HepG2 (cell line): ENCODE results near the gene KEL. TPM values are rescaled to one million over a fixed set of nuclear protein-coding genes. Genes with fewer than 3 reads are reported as not detected.

Experiments
- ATAC-seq: fragments of 200-7000 bp; cut with Tn5 transposase; 3 replicates; pipeline ENCODE4 v1.9.1; 2020; ENCODE audit warnings: mild to moderate bottlenecking, moderate library complexity
- BruUV-seq: library from RNA; stranded (reverse); fragments of 400-500 nt; replicated peaks from 2 replicates; lab custom pipeline; 2021; lab: Mats Ljungman, UMichigan
- CTCF ChIA-PET: fragments of 300-600 bp; formaldehyde crosslinking; extraction: SDS; loops from one replicate; lab custom pipeline; 2021; ENCODE audit warnings: low total read pairs, inconsistent platforms, low intra/inter-chr PET ratio; lab: Yijun Ruan, JAX
- POLR2A ChIA-PET: fragments of 350-600 bp; sonication (Branson Sonifier 250); formaldehyde crosslinking; loops from one replicate; lab custom pipeline; 2020; ENCODE audit warnings: antibody characterized with exemption, inconsistent platforms; lab: Yijun Ruan, JAX
- DNase-seq: peaks from one replicate; pipeline ENCODE4 v3.0.0-alpha.2; 2015; ENCODE audit warnings: low spot score
- FAIRE-seq: peaks from 3 replicates; lab custom pipeline; 2011; peaks lifted over from hg19 to GRCh38; lab: Jason Lieb, UNC
- H2AFZ ChIP-seq: one replicate; pipeline ENCODE4 v1.6.1; 2011; ENCODE audit warnings: low read length, inconsistent platforms
- H3K27ac ChIP-seq: fragments of 300-600 bp; 3 replicates; pipeline ENCODE4 v1.8.0; 2011; ENCODE audit warnings: mixed run types, mild to moderate bottlenecking, mixed read lengths, low read length, inconsistent platforms; ENCODE audit not compliant: insufficient read depth; ENCODE audit errors: extremely low read length
- H3K27me3 ChIP-seq, 2 experiments: fragments of 200-600 bp in 1 of 2; 2 replicates in 1 of 2; 3 replicates in 1 of 2; pipeline versions ENCODE4 v1.6.0 to v1.8.0; 2011; ENCODE audit warnings: low read length in 2 of 2, mild to moderate bottlenecking in 2 of 2, moderate library complexity in 2 of 2, inconsistent platforms in 1 of 2; ENCODE audit not compliant: insufficient read depth in 2 of 2, control insufficient read depth in 1 of 2
- H3K36me3 ChIP-seq, 2 experiments: fragments of 200-600 bp in 1 of 2; replicated peaks in 1 of 2; 2 replicates in 1 of 2; 3 replicates in 1 of 2; pipeline versions ENCODE4 v1.5.1 to v1.8.0; 2011; ENCODE audit warnings: low read length in 2 of 2, inconsistent platforms in 1 of 2; ENCODE audit not compliant: insufficient read depth in 2 of 2, control insufficient read depth in 1 of 2
- H3K4me1 ChIP-seq: 2 replicates; pipeline ENCODE4 v1.5.1; 2012; ENCODE audit warnings: low read length, inconsistent platforms; ENCODE audit not compliant: insufficient read depth
- H3K4me2 ChIP-seq: 2 replicates; pipeline ENCODE4 v1.6.0; 2011; ENCODE audit warnings: low read depth, low read length, inconsistent platforms
- H3K4me3 ChIP-seq, 3 experiments: fragments of 200-600 bp in 1 of 3; sonication (generic), shearing (Covaris generic) in 1 of 3; replicated peaks in 1 of 3; 2 replicates each; pipeline ENCODE4 v1.5.1; 2011 to 2016; ENCODE audit warnings: low read length in 3 of 3, inconsistent platforms in 2 of 3, low read depth in 2 of 3, mild to moderate bottlenecking in 2 of 3, control low read depth in 1 of 3, mixed read lengths in 1 of 3; ENCODE audit not compliant: insufficient read depth in 1 of 3
- H3K79me2 ChIP-seq: one replicate; pipeline ENCODE4 v1.6.1; 2011; ENCODE audit warnings: low read length, inconsistent platforms; ENCODE audit not compliant: insufficient read depth
- H3K9ac ChIP-seq: 2 replicates; pipeline ENCODE4 v1.6.0; 2011; ENCODE audit warnings: mild to moderate bottlenecking, low read depth, low read length, inconsistent platforms; ENCODE audit not compliant: insufficient read depth
- H3K9me3 ChIP-seq: 2 replicates; pipeline ENCODE4 v1.5.1; 2012; ENCODE audit warnings: mild to moderate bottlenecking, low read length
- H4K20me1 ChIP-seq: 2 replicates; pipeline ENCODE4 v1.6.0; 2011; ENCODE audit warnings: inconsistent platforms, mild to moderate bottlenecking, low read length, moderate library complexity; ENCODE audit not compliant: insufficient read depth
- FOXK2 ChIP-seq: fragments of 450-650 bp; IDR thresholded peaks from 2 replicates; pipeline ENCODE4 v1.6.1; 2016
- NFE2 ChIP-seq: sonication (generic); formaldehyde crosslinking; IDR thresholded peaks from 2 replicates; pipeline ENCODE4 v1.4.0; 2020; ENCODE audit warnings: missing genetic modification reagents
- NFIB ChIP-seq: sonication (generic); formaldehyde crosslinking; IDR thresholded peaks from 2 replicates; pipeline ENCODE4 v1.9.0; 2021; ENCODE audit warnings: missing genetic modification reagents, mild to moderate bottlenecking, borderline replicate concordance
- SNAPC2 ChIP-seq: sonication (generic); formaldehyde crosslinking; IDR thresholded peaks from 2 replicates; pipeline ENCODE4 v1.8.1; 2022; ENCODE audit warnings: mild to moderate bottlenecking, missing genetic modification reagents
- SOX6 ChIP-seq, 2 experiments: fragments of 450-650 bp in 1 of 2; sonication (generic) in 1 of 2; formaldehyde crosslinking in 1 of 2; IDR thresholded peaks; 2 replicates each; pipeline versions ENCODE4 v1.4.0 to v1.6.1; 2017 to 2020; ENCODE audit warnings: antibody characterized with exemption in 1 of 2, mild to moderate bottlenecking in 1 of 2, missing genetic modification reagents in 1 of 2
- ZNF672 ChIP-seq: sonication (generic); formaldehyde crosslinking; IDR thresholded peaks from 2 replicates; pipeline ENCODE4 v1.8.1; 2022; ENCODE audit warnings: missing genetic modification reagents
- ZNF709 ChIP-seq: sonication (generic); formaldehyde crosslinking; IDR thresholded peaks from 2 replicates; pipeline ENCODE4 v1.5.0; 2020; ENCODE audit warnings: mild to moderate bottlenecking, missing genetic modification reagents
- WGBS: methylation state at CpG from one replicate; pipeline ENCODE4 v1.1.6; 2017; ENCODE audit warnings: low lambda C conversion rate; 5-methylcytosine and 5-hydroxymethylcytosine counted together
- in situ Hi-C: cut with HindIII; loops from 2 replicates; pipeline ENCODE4 v1.10.0; 2017; ENCODE audit warnings: low pct_unique_long_range_greater_than_20kb; ENCODE audit not compliant: extremely low pct_ligation_motif_present
- intact Hi-C: fragments of 100-400 bp; cut with micrococcal nuclease; formaldehyde crosslinking; loops from one replicate; pipeline ENCODE4 v1.10.0; 2022; ENCODE audit not compliant: unreplicated experiment
- polyA plus RNA-seq, 8 experiments: library from polyadenylated mRNA; depleted of rRNA in 3 of 8; stranded (reverse) in 7 of 8; unstranded in 1 of 8; fragments of >200 nt; fragmentation: Illumina TruSeq in 4 of 8; extraction: Trizol in 4 of 8; gene quantifications; 2 replicates each; pipeline versions ENCODE4 v1.2.1 to v1.2.3, GENCODE V29; 2011 to 2016; ENCODE audit warnings: low read depth in 4 of 8, missing spikeins in 1 of 8, mixed read lengths in 1 of 8; ENCODE audit not compliant: insufficient read depth in 1 of 8
- total RNA-seq, 5 experiments: library from RNA; depleted of rRNA; stranded (reverse); fragments of >200 nt; fragmentation: Illumina TruSeq; extraction: Trizol; gene quantifications; 2 replicates each; pipeline ENCODE4 v1.2.3, GENCODE V29; 2016; ENCODE audit warnings: low read depth in 1 of 5
- TF ChIP-seq, protein P1 (sequence below): sonication (generic); formaldehyde crosslinking; IDR thresholded peaks from 2 replicates; pipeline ENCODE4 v1.5.1; 2020; ENCODE audit warnings: missing genetic modification reagents, mild to moderate bottlenecking, borderline replicate concordance
- TF ChIP-seq, protein P2 (sequence below): sonication (generic); formaldehyde crosslinking; IDR thresholded peaks from 2 replicates; pipeline ENCODE4 v1.4.0; 2020; ENCODE audit warnings: missing genetic modification reagents
- TF ChIP-seq, protein P3 (sequence below): sonication (generic); formaldehyde crosslinking; IDR thresholded peaks from 2 replicates; pipeline ENCODE4 v1.5.0; 2020; ENCODE audit warnings: mild to moderate bottlenecking, low read depth, missing genetic modification reagents, borderline replicate concordance

Gene KEL
- total and polyA plus RNA-seq, 2 of the 13 experiments (the other 11 are each of a cell fraction or from before 2014, with no cell fraction given) = 0.03 TPM; not detected in 1

DNA sequence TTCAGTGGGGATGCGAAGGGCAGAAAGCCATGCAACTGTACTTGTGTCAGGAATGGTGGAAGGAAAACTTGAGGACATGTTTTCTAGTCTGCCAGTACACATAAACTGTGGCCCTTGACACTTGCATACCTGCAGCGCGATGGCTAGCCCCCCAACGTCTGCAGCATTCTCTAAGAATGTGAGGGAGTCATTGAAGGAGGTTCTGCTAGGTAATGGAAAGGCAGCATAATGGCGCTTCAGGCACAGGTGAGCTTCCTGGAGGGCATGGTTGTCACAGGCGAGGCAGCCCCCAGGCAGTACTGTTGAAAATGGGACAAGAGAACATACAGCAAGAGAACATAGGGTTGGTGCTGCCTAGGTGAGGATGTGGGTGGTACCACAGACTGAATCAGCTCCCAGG is 19.4 kb downstream of the KEL start (continued):
- TF ChIP-seq, protein P1, sequence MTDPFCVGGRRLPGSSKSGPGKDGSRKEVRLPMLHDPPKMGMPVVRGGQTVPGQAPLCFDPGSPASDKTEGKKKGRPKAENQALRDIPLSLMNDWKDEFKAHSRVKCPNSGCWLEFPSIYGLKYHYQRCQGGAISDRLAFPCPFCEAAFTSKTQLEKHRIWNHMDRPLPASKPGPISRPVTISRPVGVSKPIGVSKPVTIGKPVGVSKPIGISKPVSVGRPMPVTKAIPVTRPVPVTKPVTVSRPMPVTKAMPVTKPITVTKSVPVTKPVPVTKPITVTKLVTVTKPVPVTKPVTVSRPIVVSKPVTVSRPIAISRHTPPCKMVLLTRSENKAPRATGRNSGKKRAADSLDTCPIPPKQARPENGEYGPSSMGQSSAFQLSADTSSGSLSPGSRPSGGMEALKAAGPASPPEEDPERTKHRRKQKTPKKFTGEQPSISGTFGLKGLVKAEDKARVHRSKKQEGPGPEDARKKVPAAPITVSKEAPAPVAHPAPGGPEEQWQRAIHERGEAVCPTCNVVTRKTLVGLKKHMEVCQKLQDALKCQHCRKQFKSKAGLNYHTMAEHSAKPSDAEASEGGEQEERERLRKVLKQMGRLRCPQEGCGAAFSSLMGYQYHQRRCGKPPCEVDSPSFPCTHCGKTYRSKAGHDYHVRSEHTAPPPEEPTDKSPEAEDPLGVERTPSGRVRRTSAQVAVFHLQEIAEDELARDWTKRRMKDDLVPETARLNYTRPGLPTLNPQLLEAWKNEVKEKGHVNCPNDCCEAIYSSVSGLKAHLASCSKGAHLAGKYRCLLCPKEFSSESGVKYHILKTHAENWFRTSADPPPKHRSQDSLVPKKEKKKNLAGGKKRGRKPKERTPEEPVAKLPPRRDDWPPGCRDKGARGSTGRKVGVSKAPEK (CRISPR knock-in tag) = no peak

DNA sequence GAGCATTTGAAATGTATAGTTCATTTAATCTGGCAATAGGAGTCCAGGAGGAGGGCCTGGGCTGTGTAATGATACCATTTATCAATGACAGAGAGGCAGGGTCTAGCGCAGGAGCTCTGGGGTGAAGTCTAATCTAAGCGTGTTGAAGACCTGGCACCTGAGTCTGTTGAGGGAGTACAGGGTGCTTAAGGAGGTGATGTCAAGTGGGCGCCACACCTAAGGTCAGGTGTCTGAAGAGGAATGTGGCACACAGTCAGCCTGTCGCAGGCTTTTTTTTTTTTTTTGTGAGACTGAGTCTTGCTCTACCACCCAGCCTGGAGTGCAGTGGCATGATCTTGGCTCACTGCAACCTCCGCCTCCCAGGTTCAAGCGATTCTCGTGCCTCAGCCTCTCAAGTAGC is 20.6 kb downstream of the KEL start:
- in situ Hi-C loops (no loop called here), intact Hi-C loops (no loop called here)
- ChIA-PET POLR2A (no interaction called here), CTCF (no interaction called here)
- no peak for ATAC-seq
- Histone ChIP-seq H3K9me3 (no peaks in the 10 kb centered on the region), H3K27me3 (peaks cover 3 to 21% of the 10 kb centered on the region in 2 experiments; a peak in 2 of 5 replicates), H3K4me1 (no peaks in the 10 kb centered on the region), H3K4me2 (no peak overlapping the region), H3K4me3 (no peak overlapping the region), H3K36me3 (no peaks in the 10 kb centered on the region), H3K27ac (no peak overlapping the region)
- DNase-seq = no peak
- FAIRE-seq = no peak
- 52% methylated on average over 5 of the region's 7 CpGs for WGBS
- TF ChIP-seq SNAPC2 (no peak), NFE2 (CRISPR knock-in tag) (no peak), ZNF672 (CRISPR knock-in tag) (no peak), NFIB (CRISPR knock-in tag) (no peak), ZNF709 (CRISPR knock-in tag) (no peak), SOX6 (IDR thresholded peaks at IDR 0.05) (no peak), SOX6 (CRISPR knock-in tag; IDR thresholded peaks at IDR 0.05) (no peak), FOXK2 (no peak)
- TF ChIP-seq, protein P2, sequence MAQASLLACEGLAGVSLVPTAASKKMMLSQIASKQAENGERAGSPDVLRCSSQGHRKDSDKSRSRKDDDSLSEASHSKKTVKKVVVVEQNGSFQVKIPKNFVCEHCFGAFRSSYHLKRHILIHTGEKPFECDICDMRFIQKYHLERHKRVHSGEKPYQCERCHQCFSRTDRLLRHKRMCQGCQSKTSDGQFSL (CRISPR knock-in tag) = no peak
- TF ChIP-seq, protein P3, sequence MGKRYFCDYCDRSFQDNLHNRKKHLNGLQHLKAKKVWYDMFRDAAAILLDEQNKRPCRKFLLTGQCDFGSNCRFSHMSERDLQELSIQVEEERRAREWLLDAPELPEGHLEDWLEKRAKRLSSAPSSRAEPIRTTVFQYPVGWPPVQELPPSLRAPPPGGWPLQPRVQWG (CRISPR knock-in tag) = no peak
- TF ChIP-seq, all 625 proteins: peak for 0
- H4K20me1 ChIP-seq = no peaks in the 10 kb centered on the region
- H3K9ac ChIP-seq = no peak overlapping the region
- H3K79me2 ChIP-seq = no peaks in the 10 kb centered on the region
- H2AFZ ChIP-seq = no peak overlapping the region
- BruUV-seq = no TSS peak
